Measurements from ENCODE around the gene TMEM132A. TPM values are rescaled to one million over a fixed set of nuclear protein-coding genes. Genes with fewer than 3 reads are reported as not detected.

The TMEM132A gene
- total RNA-seq, 1 donor from 2014 or later = 18.5 TPM

GRCh38 chr11:60921259-60921658 lies 3.0 kb upstream of the TMEM132A start:
- DNase-seq (ENCODE audit: low spot score) = no peak

DNA sequence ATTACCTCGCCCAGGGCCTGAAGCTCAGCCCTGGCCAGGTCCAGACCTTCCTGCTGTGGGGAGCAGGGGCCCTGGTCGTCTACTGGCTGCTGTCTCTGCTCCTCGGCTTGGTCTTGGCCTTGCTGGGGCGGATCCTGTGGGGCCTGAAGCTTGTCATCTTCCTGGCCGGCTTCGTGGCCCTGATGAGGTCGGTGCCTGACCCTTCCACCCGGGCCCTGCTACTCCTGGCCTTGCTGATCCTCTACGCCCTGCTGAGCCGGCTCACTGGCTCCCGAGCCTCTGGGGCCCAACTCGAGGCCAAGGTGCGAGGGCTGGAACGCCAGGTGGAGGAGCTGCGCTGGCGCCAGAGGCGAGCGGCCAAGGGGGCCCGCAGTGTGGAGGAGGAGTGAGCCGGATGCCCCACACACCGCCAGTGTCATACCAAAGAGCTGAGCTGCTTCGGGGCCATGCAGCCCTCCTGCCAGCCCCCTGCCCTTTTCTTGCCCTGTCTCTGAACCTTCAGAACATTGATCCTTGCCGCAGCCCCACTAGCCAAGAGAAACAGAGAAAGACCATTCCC lies 2.4 kb upstream of the TMEM132A start:
- no peak for DNase-seq (ENCODE audit: low spot score)

GRCh38 chr11:60922906-60923305 lies 1.4 kb upstream of the TMEM132A start:
- no peak for DNase-seq (ENCODE audit: low spot score)

DNA sequence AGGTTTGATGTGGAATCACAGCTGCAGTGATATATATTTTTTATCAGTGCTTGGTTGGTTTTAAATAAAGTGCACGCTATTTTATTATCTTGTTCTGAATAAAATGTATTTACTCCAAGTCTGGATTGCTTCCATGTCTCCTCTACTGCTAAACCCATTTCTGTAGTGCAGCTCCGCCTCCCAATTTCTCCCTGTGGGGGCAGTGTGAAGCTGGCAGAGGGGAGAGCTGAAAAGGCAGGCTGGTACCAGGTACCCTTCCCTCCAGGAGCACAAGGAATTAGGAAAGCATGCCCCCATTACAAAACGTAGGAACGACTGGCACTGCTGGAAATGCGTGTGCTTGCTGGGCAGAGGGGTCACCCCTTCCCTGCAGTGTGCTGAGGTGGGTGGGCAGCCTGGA lies 934 bp upstream of the TMEM132A start:
- DNase-seq (ENCODE audit: low spot score) = no peak

GRCh38 chr11:60923800-60924109 lies 505 bp upstream of the TMEM132A start:
- DNase-seq (ENCODE audit: low spot score) = no peak

DNA sequence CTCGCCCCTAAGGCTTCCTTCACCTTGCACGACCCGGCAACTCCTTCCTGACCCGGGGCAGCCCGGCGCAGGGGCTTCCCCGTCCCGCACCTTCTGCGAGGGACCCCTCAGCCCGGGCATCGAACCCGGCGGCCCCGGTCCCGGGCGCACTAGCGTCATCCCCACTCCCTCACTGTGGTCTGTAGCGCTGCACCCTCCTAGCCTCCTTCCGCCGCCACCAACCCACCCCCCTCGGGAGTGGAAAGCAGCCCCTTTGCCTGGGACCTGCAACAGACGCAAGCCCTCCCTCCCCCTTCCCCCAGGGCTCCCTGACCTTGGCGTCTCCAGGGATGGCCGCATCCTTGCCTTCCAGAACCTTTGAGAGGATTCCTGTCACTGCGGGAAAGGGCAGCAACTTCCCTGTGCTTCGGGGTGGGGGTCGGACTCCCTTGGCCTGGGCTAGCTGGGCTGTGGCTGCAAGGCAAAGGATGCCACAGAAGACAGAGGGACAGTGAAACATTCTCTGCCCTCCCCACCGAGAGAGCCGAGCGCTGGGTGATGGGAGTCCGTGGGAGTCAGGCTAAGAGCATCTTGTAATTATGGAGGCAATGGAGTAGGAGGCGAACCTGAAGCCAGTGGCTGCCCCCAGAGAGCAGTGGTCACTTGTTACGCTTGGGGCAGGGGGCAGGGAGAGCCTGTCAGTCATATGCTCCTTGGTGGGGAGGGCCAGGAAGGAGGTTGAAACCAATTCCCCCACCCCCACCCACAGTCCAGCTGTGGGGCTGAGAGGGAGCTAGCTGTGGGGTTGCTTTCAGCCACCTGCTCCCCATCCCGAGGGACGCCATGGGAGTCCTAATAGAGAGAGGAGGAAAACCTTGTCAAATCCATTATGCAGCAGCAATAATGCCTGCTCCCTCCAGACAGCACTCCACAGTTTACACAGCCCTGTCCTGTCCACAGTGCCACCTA lies 920 bp downstream of the TMEM132A start:
- no peak for DNase-seq (ENCODE audit: low spot score)

- no peak for DNase-seq (ENCODE audit: low spot score)
Observed at GRCh38 chr11:60925868-60926267, 1.6 kb downstream of the TMEM132A start.

DNA sequence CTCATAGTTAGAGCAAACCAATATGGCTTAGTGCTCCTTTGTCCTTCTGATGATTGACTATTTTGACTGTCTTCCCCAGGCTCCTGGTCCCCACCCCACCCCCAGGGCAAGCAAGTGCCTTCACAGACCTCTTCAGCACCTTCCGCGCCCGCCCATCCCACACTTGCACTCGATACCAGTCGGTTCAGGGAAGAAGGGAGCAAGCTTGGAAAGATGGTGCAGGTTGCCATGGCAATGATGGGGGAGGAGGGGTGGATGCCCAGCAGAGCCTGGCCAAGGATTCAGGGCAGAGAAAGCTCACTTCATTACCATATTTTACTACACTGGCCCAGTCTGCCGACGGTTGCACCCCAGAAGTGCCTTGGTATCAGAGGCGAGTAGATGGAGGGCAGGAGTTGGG lies 2.2 kb downstream of the TMEM132A start:
- no peak for DNase-seq (ENCODE audit: low spot score)

- DNase-seq (ENCODE audit: low spot score) = no peak
Observed at GRCh38 chr11:60927061-60927592, 2.9 kb downstream of the TMEM132A start.

GRCh38 chr11:60927600-60927999 lies 3.3 kb downstream of the TMEM132A start:
- no peak for DNase-seq (ENCODE audit: low spot score)

- DNase-seq (ENCODE audit: low spot score) = no peak
Observed at GRCh38 chr11:60928563-60929001, 4.3 kb downstream of the TMEM132A start.

- DNase-seq (ENCODE audit: low spot score) = no peak
Observed at GRCh38 chr11:60929764-60930163, 5.5 kb downstream of the TMEM132A start.

- no peak for DNase-seq (ENCODE audit: low spot score)
Observed at GRCh38 chr11:60930394-60930793, 6.1 kb downstream of the TMEM132A start.

DNA sequence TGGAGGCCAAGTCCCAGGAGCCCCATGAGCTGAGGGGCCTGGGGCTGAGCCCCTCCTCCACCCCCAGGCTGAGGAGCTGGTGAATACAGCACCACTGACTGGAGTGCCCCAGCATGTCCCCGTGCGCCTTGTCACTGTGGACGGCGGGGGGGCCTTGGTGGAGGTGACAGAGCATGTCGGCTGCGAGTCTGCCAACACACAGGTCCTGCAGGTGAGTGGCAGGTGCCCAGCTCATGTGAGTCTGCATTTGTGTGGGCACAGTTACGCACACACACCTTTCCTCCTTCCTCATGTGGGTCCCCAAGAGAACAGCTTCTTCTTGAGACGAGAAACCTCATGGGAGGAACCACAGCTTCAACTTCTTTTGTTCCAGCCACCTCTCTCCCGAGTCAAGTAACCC lies 7.7 kb downstream of the TMEM132A start:
- DNase-seq (ENCODE audit: low spot score) = no peak

DNA sequence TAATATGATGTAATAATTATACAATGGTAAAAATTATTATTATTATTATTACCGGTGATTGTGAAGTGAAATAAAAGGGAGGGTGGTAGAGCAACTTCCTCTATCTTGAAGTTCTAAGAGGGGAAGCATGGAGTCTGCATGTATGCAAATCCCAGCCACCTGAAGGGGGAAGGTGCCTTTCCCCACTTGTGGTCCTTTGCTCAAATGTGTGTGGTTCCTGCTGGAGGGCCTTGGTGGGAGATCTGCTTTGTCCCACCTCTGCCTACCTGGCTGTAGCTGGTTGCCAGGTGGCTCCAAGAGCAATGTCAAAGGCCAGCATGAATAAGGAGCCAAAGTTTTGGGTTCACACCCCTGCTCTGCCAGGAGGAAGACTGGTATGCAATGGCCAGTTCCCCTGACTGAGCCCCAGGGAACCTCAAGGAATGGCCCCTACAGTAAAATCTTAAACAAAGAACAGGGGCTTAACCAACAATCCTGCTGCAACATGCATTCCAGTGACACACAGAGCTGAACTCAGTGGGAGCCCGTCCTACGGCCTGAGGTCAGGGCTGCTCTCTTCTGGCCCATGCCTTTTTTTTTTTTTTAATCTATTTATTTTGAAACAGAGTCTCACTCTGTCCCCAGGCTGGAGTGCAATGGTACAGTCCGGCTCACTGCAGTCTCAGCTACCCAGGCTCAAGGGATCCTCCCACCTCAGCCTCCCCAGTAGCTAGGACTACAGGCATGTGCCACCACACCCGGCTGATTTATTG lies 8.5 kb downstream of the TMEM132A start:
- DNase-seq (ENCODE audit: low spot score) = no peak

- DNase-seq (ENCODE audit: low spot score) = no peak
Observed at GRCh38 chr11:60933416-60934123, 9.3 kb downstream of the TMEM132A start.

DNA sequence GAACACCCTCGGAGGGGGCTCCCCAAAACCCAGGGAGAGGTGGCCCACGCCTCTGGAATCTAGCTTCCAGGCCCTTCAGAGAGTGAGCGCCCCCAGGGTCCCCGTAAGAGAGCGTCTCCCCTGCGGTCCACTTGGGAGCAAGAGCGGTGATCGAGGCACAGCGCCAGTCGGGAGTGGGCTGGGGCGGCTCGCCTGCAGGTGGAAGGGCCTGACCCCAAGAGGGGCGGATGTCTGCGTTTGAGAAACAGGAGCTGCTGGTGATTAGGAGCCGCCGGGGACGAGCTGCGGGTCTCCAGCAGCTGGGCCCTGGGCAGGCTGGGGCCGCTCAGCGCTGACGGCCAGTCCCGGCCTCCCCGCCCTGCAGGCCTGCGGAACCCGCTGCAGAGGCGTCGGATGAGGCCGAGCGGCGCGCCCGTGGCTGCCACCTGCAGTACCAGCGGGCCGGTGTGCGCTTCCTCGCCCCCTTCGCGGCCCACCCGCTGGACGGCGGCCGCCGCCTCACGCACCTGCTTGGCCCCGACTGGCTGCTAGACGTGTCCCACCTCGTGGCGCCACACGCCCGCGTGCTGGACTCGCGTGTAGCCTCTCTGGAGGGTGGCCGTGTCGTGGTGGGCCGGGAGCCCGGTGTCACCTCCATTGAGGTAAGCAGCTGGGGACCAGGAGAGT lies 10.0 kb downstream of the TMEM132A start:
- no peak for DNase-seq (ENCODE audit: low spot score)

- no peak for DNase-seq (ENCODE audit: low spot score)
Observed at GRCh38 chr11:60934790-60935605, 10.7 kb downstream of the TMEM132A start.

DNA sequence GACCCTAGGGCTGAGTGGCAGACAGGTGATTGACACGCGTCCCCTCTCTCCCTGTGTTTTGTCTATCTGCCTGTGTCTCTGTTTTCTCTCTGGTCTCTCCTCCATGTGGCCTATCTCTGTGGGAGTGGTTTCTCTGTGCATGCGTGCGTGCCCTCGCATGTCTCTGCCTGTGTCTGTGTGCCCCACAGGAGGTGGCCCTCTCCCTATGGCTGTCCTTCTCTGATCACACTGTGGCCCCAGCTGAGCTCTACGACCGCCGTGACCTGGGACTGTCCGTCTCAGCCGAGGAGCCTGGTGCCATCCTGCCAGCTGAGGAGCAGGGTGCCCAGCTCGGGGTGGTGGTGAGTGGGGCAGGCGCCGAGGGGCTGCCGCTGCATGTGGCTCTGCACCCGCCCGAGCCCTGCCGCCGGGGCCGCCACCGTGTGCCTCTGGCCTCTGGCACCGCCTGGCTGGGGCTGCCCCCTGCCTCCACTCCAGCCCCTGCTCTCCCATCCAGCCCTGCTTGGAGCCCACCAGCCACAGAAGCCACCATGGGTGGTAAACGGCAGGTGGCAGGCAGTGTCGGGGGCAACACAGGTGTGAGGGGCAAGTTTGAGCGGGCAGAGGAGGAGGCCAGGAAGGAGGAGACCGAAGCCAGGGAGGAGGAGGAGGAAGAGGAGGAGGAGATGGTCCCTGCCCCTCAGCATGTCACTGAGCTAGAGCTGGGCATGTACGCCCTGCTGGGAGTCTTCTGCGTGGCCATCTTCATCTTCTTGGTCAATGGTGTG lies 11.6 kb downstream of the TMEM132A start:
- no peak for DNase-seq (ENCODE audit: low spot score)

All from mucosa of gallbladder (tissue), 1 donor.